Measurements from ENCODE around the gene POLR2L. TPM values are rescaled to one million over a fixed set of nuclear protein-coding genes. Genes with fewer than 3 reads are reported as not detected.

POLR2L gene
- total RNA-seq, 1 donor from 2014 or later, result 53.8 TPM

DNA sequence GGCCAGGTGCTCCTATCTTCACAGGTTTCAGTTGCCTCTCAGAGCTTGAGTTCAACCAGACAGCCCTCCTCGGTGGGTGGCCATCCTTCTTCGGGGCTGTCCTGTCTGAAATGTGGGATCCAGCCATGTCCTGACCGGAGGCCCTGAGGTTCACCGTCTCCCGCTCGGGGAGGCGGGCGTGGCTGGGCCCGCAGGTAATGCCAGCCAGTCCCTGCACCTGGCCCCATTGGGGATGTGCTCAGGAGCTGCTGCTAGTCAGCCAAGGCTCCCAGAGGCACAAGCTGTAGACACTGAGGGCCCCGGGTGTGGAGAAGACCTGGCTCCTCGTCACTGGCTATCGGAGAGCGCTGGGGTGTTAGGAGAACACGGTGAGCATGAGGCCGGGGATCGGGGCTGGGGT, 32.9 kb upstream of the POLR2L start:
- Histone ChIP-seq H3K27me3 (no peaks in the 10 kb centered on the region), H3K4me3 (no peak overlapping the region), H3K36me3 (no peaks in the 10 kb centered on the region), H3K9me3 (no peaks in the 10 kb centered on the region), H3K4me1 (no peaks in the 10 kb centered on the region), H3K27ac (no peak overlapping the region)
- no peak for DNase-seq (ENCODE audit: extremely low spot score in 2 of 2)
- TF ChIP-seq POLR2A (IDR thresholded peaks at IDR 0.05), result no peak
- TF ChIP-seq, protein P1, sequence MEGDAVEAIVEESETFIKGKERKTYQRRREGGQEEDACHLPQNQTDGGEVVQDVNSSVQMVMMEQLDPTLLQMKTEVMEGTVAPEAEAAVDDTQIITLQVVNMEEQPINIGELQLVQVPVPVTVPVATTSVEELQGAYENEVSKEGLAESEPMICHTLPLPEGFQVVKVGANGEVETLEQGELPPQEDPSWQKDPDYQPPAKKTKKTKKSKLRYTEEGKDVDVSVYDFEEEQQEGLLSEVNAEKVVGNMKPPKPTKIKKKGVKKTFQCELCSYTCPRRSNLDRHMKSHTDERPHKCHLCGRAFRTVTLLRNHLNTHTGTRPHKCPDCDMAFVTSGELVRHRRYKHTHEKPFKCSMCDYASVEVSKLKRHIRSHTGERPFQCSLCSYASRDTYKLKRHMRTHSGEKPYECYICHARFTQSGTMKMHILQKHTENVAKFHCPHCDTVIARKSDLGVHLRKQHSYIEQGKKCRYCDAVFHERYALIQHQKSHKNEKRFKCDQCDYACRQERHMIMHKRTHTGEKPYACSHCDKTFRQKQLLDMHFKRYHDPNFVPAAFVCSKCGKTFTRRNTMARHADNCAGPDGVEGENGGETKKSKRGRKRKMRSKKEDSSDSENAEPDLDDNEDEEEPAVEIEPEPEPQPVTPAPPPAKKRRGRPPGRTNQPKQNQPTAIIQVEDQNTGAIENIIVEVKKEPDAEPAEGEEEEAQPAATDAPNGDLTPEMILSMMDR (IDR thresholded peaks at IDR 0.05), result no peak
- TF ChIP-seq POLR2AphosphoS5 (IDR thresholded peaks at IDR 0.05; ENCODE audit: insufficient read depth in 1 of 2, low read depth in 1 of 2), result no peak
- intact Hi-C loops (cut with DNase I), result no loop called here

DNA sequence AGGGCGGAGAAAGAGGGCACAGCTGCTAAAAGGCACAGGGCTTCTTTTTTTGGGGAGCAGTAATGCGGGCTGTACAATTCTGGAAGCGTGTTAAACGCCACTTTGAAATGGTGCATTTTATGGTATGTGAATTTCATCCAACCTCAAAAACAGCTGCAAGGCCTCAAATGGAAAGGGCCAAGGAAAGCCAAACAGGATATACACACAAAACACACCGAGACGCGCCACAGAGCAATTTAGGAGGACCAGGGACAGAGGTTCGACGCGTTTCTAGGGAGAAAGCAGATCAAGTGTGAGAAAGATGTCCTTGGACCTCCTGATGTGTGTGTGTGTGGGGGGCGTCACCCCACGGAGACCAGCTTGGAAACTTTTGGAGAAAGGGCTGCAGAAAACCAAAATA, 31.4 kb upstream of the POLR2L start:
- Histone ChIP-seq H3K27ac (no peak overlapping the region), H3K36me3 (no peaks in the 10 kb centered on the region), H3K27me3 (no peaks in the 10 kb centered on the region), H3K4me1 (no peaks in the 10 kb centered on the region), H3K9me3 (no peaks in the 10 kb centered on the region), H3K4me3 (no peak overlapping the region)
- intact Hi-C loops (cut with DNase I), result no loop called here
- no peak for DNase-seq (ENCODE audit: extremely low spot score in 2 of 2)
- no peak for TF ChIP-seq POLR2A (IDR thresholded peaks at IDR 0.05)
- TF ChIP-seq POLR2AphosphoS5 (IDR thresholded peaks at IDR 0.05; ENCODE audit: insufficient read depth in 1 of 2, low read depth in 1 of 2), result no peak
- TF ChIP-seq, protein P1 (IDR thresholded peaks at IDR 0.05), result no peak

DNA sequence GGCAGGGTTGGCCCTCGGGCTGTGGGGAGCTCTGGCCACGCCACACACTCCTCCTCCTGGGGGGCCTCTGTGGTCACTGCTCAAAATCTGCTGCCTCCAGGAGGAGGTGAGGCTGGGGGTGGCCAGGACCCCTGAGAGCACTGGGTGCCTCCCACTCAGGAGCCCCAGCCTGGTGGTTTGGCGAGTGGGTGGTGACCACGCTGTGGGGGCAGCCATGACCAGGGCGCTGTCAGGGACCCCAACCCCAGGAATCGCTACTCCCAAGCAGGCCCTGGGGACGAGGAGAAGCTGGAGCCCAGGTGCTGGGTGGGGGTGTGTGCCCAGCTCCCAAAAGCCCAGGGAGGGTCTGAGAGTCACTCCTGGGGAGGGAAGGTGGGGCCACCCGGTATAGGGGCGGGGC, 30.5 kb upstream of the POLR2L start:
- TF ChIP-seq, protein P1 (IDR thresholded peaks at IDR 0.05), result no peak
- TF ChIP-seq POLR2A (IDR thresholded peaks at IDR 0.05) (no peak), POLR2AphosphoS5 (IDR thresholded peaks at IDR 0.05; ENCODE audit: insufficient read depth in 1 of 2, low read depth in 1 of 2) (no peak)
- Histone ChIP-seq H3K4me1 (no peaks in the 10 kb centered on the region), H3K27me3 (no peaks in the 10 kb centered on the region), H3K9me3 (no peaks in the 10 kb centered on the region), H3K4me3 (no peak overlapping the region), H3K36me3 (no peaks in the 10 kb centered on the region), H3K27ac (no peak overlapping the region)
- intact Hi-C loops (cut with DNase I), result no loop called here
- DNase-seq (ENCODE audit: extremely low spot score in 2 of 2), result no peak

DNA sequence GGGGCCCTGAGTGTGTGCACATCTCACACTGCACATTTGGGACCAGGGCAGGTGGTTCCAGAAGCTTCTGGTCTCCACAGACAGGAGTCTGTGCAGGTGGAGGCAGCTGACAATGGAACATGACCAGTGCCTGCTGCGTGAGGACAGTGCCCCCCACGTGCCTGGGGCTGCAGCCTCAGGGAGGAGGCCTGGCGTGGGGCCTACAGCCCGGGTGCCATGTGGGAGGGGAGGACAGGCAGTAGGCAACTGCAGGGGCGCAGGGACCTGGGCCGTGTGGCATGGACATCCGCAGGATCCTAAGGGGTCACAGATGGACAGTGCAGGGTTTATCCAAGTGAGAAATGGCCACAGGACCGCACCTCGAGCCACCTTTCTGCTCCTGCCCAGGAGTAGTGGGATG, 29.1 kb upstream of the POLR2L start:
- intact Hi-C loops (cut with DNase I), result no loop called here
- no peak overlapping the region for H3K4me3 ChIP-seq

DNA sequence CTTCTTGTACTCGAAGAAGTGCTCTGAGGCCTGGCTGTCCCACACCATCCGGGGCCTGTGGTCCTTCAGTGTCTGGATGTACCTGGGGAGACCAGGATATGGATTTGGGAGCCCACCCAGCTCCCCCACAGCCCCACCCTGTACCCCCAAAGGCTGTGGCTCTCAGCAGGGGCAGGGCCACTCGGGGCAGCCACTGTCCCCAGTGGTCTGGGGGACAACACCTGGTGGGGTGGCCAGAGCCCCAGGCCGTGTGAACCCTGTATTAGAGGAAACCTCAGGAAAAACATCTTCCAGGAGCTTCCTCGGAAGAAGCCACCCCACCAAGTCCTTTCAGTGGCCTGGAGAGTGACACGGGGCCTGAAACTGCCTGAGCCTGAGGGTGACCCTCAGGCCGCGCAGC, 28.1 kb upstream of the POLR2L start:
- intact Hi-C loops (cut with DNase I), result no loop called here

More for the DNA sequence above, 29.1 kb upstream of the POLR2L start:
- Histone ChIP-seq H3K27ac (no peak overlapping the region), H3K4me1 (no peaks in the 10 kb centered on the region), H3K27me3 (no peaks in the 10 kb centered on the region), H3K36me3 (no peaks in the 10 kb centered on the region), H3K9me3 (no peaks in the 10 kb centered on the region)
- no peak for TF ChIP-seq POLR2AphosphoS5 (IDR thresholded peaks at IDR 0.05; ENCODE audit: insufficient read depth in 1 of 2, low read depth in 1 of 2)
- TF ChIP-seq POLR2A (IDR thresholded peaks at IDR 0.05), result no peak
- no peak for DNase-seq (ENCODE audit: extremely low spot score in 2 of 2)

More for the DNA sequence above, 28.1 kb upstream of the POLR2L start:
- no peak overlapping the region for H3K27ac ChIP-seq
- H3K36me3 ChIP-seq, result peaks cover 0 to 5% of the 10 kb centered on the region in 2 donors
- no peak for TF ChIP-seq POLR2A (IDR thresholded peaks at IDR 0.05)
- no peak for TF ChIP-seq POLR2AphosphoS5 (IDR thresholded peaks at IDR 0.05; ENCODE audit: insufficient read depth in 1 of 2, low read depth in 1 of 2)
- TF ChIP-seq, protein P1 (IDR thresholded peaks at IDR 0.05), result no peak
- no peaks in the 10 kb centered on the region for H3K9me3 ChIP-seq
- H3K4me1 ChIP-seq, result no peaks in the 10 kb centered on the region
- no peak for DNase-seq (ENCODE audit: extremely low spot score in 2 of 2)
- no peaks in the 10 kb centered on the region for H3K27me3 ChIP-seq
- H3K4me3 ChIP-seq, result no peak overlapping the region
